Measurements from ENCODE around the gene SFMBT2. TPM values are rescaled to one million over a fixed set of nuclear protein-coding genes. Genes with fewer than 3 reads are reported as not detected.

The SFMBT2 gene
- total and polyA plus RNA-seq, 2 of the 13 experiments (the other 11 are each of a cell fraction or from before 2014, with no cell fraction given), result 0.01 to 0.02 TPM

DNA sequence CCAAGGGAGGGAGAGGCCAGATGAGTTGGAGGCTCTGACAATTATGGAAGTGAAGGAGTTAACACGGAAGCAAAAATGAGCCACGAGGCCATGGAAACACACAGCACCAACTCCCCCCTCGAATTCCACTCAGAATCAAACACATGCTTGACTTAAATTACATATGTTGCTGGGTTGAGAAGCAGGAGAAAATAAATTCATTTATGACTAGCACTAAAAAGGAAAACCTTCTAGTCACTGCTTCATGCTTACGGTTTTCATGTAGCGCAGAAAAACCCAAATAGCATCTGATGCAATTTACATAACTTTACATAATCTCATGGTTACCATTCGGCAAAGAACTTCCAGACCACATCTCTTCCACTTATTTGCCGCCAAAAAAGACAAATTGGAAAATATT is 51.5 kb downstream of the SFMBT2 start (continued):
- TF ChIP-seq SMC3 (IDR thresholded peaks at IDR 0.05; ENCODE audit: low read length) (no peak), ZNF607 (CRISPR knock-in tag; IDR thresholded peaks at IDR 0.05; ENCODE audit: borderline replicate concordance) (no peak), THAP11 (CRISPR knock-in tag; IDR thresholded peaks at IDR 0.05) (no peak), GABPB1 (CRISPR knock-in tag; IDR thresholded peaks at IDR 0.05) (no peak), RAD51 (IDR thresholded peaks at IDR 0.05; ENCODE audit: borderline replicate concordance) (no peak), ZSCAN22 (CRISPR knock-in tag; IDR thresholded peaks at IDR 0.05) (no peak)
- TF ChIP-seq, protein P1, sequence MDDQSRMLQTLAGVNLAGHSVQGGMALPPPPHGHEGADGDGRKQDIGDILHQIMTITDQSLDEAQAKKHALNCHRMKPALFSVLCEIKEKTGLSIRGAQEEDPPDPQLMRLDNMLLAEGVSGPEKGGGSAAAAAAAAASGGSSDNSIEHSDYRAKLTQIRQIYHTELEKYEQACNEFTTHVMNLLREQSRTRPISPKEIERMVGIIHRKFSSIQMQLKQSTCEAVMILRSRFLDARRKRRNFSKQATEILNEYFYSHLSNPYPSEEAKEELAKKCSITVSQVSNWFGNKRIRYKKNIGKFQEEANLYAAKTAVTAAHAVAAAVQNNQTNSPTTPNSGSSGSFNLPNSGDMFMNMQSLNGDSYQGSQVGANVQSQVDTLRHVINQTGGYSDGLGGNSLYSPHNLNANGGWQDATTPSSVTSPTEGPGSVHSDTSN (CRISPR knock-in tag; IDR thresholded peaks at IDR 0.05; ENCODE audit: borderline replicate concordance), result no peak

DNA sequence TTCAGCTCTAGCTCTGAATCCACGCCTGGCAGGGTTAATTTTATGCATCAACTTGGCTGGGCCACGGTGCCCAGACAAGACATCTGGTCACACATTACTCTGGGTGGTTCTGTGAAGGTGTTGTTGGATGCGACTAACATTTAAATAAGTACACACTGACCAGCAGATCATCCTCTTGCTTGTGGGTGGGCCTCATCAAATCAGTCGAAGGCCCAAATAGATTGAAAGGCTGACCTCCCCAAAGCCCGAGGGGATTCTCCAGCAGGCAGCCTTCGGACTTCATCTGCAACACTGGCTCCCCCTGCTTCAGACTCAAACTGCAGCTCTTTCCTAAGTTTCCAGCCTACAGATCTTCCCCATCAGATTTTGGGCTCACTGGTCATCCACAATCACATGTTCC is 53.6 kb downstream of the SFMBT2 start:
- BruUV-seq (replicated peaks), result no TSS peak
- CTCF ChIA-PET (ENCODE audit: low intra/inter-chr PET ratio, low total read pairs), result no interaction called here
- H2AFZ ChIP-seq (ENCODE audit: low read length), result no peak overlapping the region

More for the DNA sequence above, 53.6 kb downstream of the SFMBT2 start:
- no peaks in the 10 kb centered on the region for H4K20me1 ChIP-seq (ENCODE audit: insufficient read depth, low read length)
- POLR2A ChIA-PET, result no interaction called here
- intact Hi-C loops (cut with micrococcal nuclease; ENCODE audit: unreplicated experiment) (no loop called here), in situ Hi-C loops (cut with HindIII; ENCODE audit: extremely low pct_ligation_motif_present, low pct_unique_long_range_greater_than_20kb) (no loop called here)
- no peak overlapping the region for H3K27ac ChIP-seq (ENCODE audit: extremely low read length, insufficient read depth, low read length)
- FAIRE-seq, result no peak
- no peak for ATAC-seq
- no peaks in the 10 kb centered on the region for H3K4me1 ChIP-seq (ENCODE audit: insufficient read depth, low read length)
- H3K9ac ChIP-seq (ENCODE audit: insufficient read depth, low read depth, low read length), result no peak overlapping the region
- no peaks in the 10 kb centered on the region for H3K9me3 ChIP-seq (ENCODE audit: low read length)
- WGBS (ENCODE audit: low lambda C conversion rate), result no CpG with 5 or more reads among the region's 6 CpGs
- no peak overlapping the region for H3K4me2 ChIP-seq (ENCODE audit: low read depth, low read length)
- no peaks in the 10 kb centered on the region for H3K36me3 ChIP-seq (replicated peaks in 1 of 2; ENCODE audit: control insufficient read depth in 1 of 2, insufficient read depth in 2 of 2, low read length in 2 of 2)
- no peaks in the 10 kb centered on the region for H3K79me2 ChIP-seq (ENCODE audit: insufficient read depth, low read length)
- TF ChIP-seq KAT2B (IDR thresholded peaks at IDR 0.05; ENCODE audit: borderline replicate concordance, low read depth, low read length), result no peak
- no peak for TF ChIP-seq ZNF660 (CRISPR knock-in tag; IDR thresholded peaks at IDR 0.05; ENCODE audit: borderline replicate concordance, low read depth)
- TF ChIP-seq NFE2L2 (IDR thresholded peaks at IDR 0.05; ENCODE audit: low read length), result no peak
- no peak for TF ChIP-seq PTBP1 (IDR thresholded peaks at IDR 0.05; ENCODE audit: low read depth, low read length, poor library complexity, severe bottlenecking)
- TF ChIP-seq NFE2L1 (CRISPR knock-in tag; IDR thresholded peaks at IDR 0.05; ENCODE audit: borderline replicate concordance), result no peak
- no peak for TF ChIP-seq ZNF337 (CRISPR knock-in tag; IDR thresholded peaks at IDR 0.05; ENCODE audit: borderline replicate concordance, low read depth)
- no peak for TF ChIP-seq MZF1 (CRISPR knock-in tag; IDR thresholded peaks at IDR 0.05; ENCODE audit: borderline replicate concordance)
- DNase-seq (ENCODE audit: low spot score), result no peak
- H3K4me3 ChIP-seq (replicated peaks in 1 of 3; ENCODE audit: insufficient read depth in 1 of 3, low read depth in 2 of 3, low read length in 3 of 3), result no peak overlapping the region
- H3K27me3 ChIP-seq (ENCODE audit: control insufficient read depth in 1 of 2, insufficient read depth in 2 of 2, low read length in 2 of 2), result no peaks in the 10 kb centered on the region; a peak in 1 of 5 replicates

Measured in HepG2 (cell line).